GM23248 (cell line): ENCODE data around the gene MYOM1.

Experiments used
- EZH2 ChIP-seq: fragments of 200-600 bp; sonication (generic); IDR thresholded peaks from 2 replicates; pipeline ENCODE4 v1.6.1; 2018; ENCODE audit warnings: antibody characterized with exemption, mild to moderate bottlenecking; ENCODE audit not compliant: insufficient read depth, poor library complexity, severe bottlenecking
- EZH2phosphoT487 ChIP-seq: fragments of 200-600 bp; sonication (generic); IDR thresholded peaks from 2 replicates; pipeline ENCODE4 v1.6.1; 2018; ENCODE audit warnings: antibody characterized with exemption, moderate library complexity, mild to moderate bottlenecking, low read depth; ENCODE audit not compliant: insufficient read depth

GRCh38 chr18:3046216-3046808 lies 173.5 kb downstream of the MYOM1 start:
- TF ChIP-seq EZH2 = no peak
- TF ChIP-seq EZH2phosphoT487 = no peak
